Measurements from ENCODE around the gene RAB9A.

Gene RAB9A

GRCh38 chrX:13750204-13750603, 61.3 kb downstream of the RAB9A start:
- Histone ChIP-seq H4K91ac (ENCODE audit: low read depth, low read length) (no peak overlapping the region), H4K8ac (ENCODE audit: low read depth, low read length) (no peak overlapping the region), H3K79me1 (ENCODE audit: low read length) (no peaks in the 10 kb centered on the region), H2BK120ac (ENCODE audit: insufficient read depth, low read length, poor library complexity) (no peak overlapping the region), H3K4ac (ENCODE audit: low read depth, low read length) (no peak overlapping the region), H3K14ac (ENCODE audit: low read length) (no peak overlapping the region), H2AFZ (ENCODE audit: insufficient read depth, low read length, poor library complexity) (no peak overlapping the region), H3K9me3 (ENCODE audit: insufficient read depth, low read depth, low read length) (no peaks in the 10 kb centered on the region), H3K79me2 (ENCODE audit: control insufficient read depth, insufficient read depth, low read length, poor library complexity) (no peaks in the 10 kb centered on the region), H4K12ac (ENCODE audit: low read depth, low read length) (no peak overlapping the region), H2BK5ac (ENCODE audit: low read depth, low read length, poor library complexity) (no peak overlapping the region), H3K4me1 (ENCODE audit: control insufficient read depth in 1 of 2, insufficient read depth in 2 of 2, low read length in 2 of 2) (no peaks in the 10 kb centered on the region), H3K4me3 (ENCODE audit: low read depth, low read length) (no peak overlapping the region), H3K27me3 (ENCODE audit: insufficient read depth, low read length) (no peaks in the 10 kb centered on the region), H2BK12ac (ENCODE audit: low read length) (no peak overlapping the region), H3K27ac (ENCODE audit: low read depth, low read length) (no peak overlapping the region), H3K36me3 (ENCODE audit: control insufficient read depth in 1 of 2, insufficient read depth in 2 of 2, low read length in 2 of 2) (peaks cover 8 to 20% of the 10 kb centered on the region in 2 experiments), H3K4me2 (ENCODE audit: low read length) (no peak overlapping the region), H3K18ac (ENCODE audit: low read length) (no peak overlapping the region), H2AK5ac (ENCODE audit: low read length) (no peak overlapping the region), H3K23ac (ENCODE audit: low read length) (no peak overlapping the region), H3K9ac (ENCODE audit: low read length) (no peak overlapping the region)
- peak; percentile 20 to 71 for DNase-seq

- no peak overlapping the region for H4K12ac ChIP-seq (ENCODE audit: low read depth, low read length)
- H4K8ac ChIP-seq (ENCODE audit: low read depth, low read length): no peak overlapping the region
- peaks cover 8 to 18% of the 10 kb centered on the region in 2 experiments for H3K36me3 ChIP-seq (ENCODE audit: control insufficient read depth in 1 of 2, insufficient read depth in 2 of 2, low read length in 2 of 2)
- no peak overlapping the region for H3K4me2 ChIP-seq (ENCODE audit: low read length)
- no peak overlapping the region for H2BK12ac ChIP-seq (ENCODE audit: low read length)
- H3K18ac ChIP-seq (ENCODE audit: low read length): no peak overlapping the region
- no peak for DNase-seq
- no peaks in the 10 kb centered on the region for H3K79me1 ChIP-seq (ENCODE audit: low read length)
- H2AK5ac ChIP-seq (ENCODE audit: low read length): no peak overlapping the region
- H3K4me1 ChIP-seq (ENCODE audit: control insufficient read depth in 1 of 2, insufficient read depth in 2 of 2, low read length in 2 of 2): no peaks in the 10 kb centered on the region
- no peak overlapping the region for H4K91ac ChIP-seq (ENCODE audit: low read depth, low read length)
- H3K23ac ChIP-seq (ENCODE audit: low read length): no peak overlapping the region
- H3K9me3 ChIP-seq (ENCODE audit: insufficient read depth, low read depth, low read length): no peaks in the 10 kb centered on the region
- no peak overlapping the region for H3K27ac ChIP-seq (ENCODE audit: low read depth, low read length)
- no peak overlapping the region for H3K14ac ChIP-seq (ENCODE audit: low read length)
- H2AFZ ChIP-seq (ENCODE audit: insufficient read depth, low read length, poor library complexity): no peak overlapping the region
- H2BK5ac ChIP-seq (ENCODE audit: low read depth, low read length, poor library complexity): no peak overlapping the region
- no peak overlapping the region for H3K4ac ChIP-seq (ENCODE audit: low read depth, low read length)
- no peaks in the 10 kb centered on the region for H3K27me3 ChIP-seq (ENCODE audit: insufficient read depth, low read length)
- no peaks in the 10 kb centered on the region for H3K79me2 ChIP-seq (ENCODE audit: control insufficient read depth, insufficient read depth, low read length, poor library complexity)
- no peak overlapping the region for H3K4me3 ChIP-seq (ENCODE audit: low read depth, low read length)
- H2BK120ac ChIP-seq (ENCODE audit: insufficient read depth, low read length, poor library complexity): no peak overlapping the region
- H3K9ac ChIP-seq (ENCODE audit: low read length): no peak overlapping the region
These were observed 61.9 kb downstream of the RAB9A start for GRCh38 chrX:13750812-13751211.

GRCh38 chrX:13752141-13752540, 63.2 kb downstream of the RAB9A start:
- Histone ChIP-seq H2AK5ac (ENCODE audit: low read length) (no peak overlapping the region), H4K12ac (ENCODE audit: low read depth, low read length) (no peak overlapping the region), H3K4ac (ENCODE audit: low read depth, low read length) (no peak overlapping the region), H3K4me2 (ENCODE audit: low read length) (no peak overlapping the region), H2BK5ac (ENCODE audit: low read depth, low read length, poor library complexity) (no peak overlapping the region), H3K27ac (ENCODE audit: low read depth, low read length) (no peak overlapping the region), H3K14ac (ENCODE audit: low read length) (no peak overlapping the region), H3K4me1 (ENCODE audit: control insufficient read depth in 1 of 2, insufficient read depth in 2 of 2, low read length in 2 of 2) (no peaks in the 10 kb centered on the region), H3K9ac (ENCODE audit: low read length) (no peak overlapping the region), H3K18ac (ENCODE audit: low read length) (no peak overlapping the region), H3K79me2 (ENCODE audit: control insufficient read depth, insufficient read depth, low read length, poor library complexity) (no peaks in the 10 kb centered on the region), H3K79me1 (ENCODE audit: low read length) (no peaks in the 10 kb centered on the region), H4K91ac (ENCODE audit: low read depth, low read length) (no peak overlapping the region), H3K27me3 (ENCODE audit: insufficient read depth, low read length) (no peaks in the 10 kb centered on the region), H2BK120ac (ENCODE audit: insufficient read depth, low read length, poor library complexity) (no peak overlapping the region), H3K9me3 (ENCODE audit: insufficient read depth, low read depth, low read length) (no peaks in the 10 kb centered on the region), H3K23ac (ENCODE audit: low read length) (no peak overlapping the region), H2AFZ (ENCODE audit: insufficient read depth, low read length, poor library complexity) (no peak overlapping the region), H4K8ac (ENCODE audit: low read depth, low read length) (no peak overlapping the region), H2BK12ac (ENCODE audit: low read length) (no peak overlapping the region), H3K4me3 (ENCODE audit: low read depth, low read length) (no peak overlapping the region), H3K36me3 (ENCODE audit: control insufficient read depth in 1 of 2, insufficient read depth in 2 of 2, low read length in 2 of 2) (peaks cover 13 to 18% of the 10 kb centered on the region in 2 experiments)
- DNase-seq: no peak
- WGBS (ENCODE audit: extremely low coverage, insufficient coverage, insufficient read length): no CpG with 5 or more reads among the region's 3 CpGs

DNA sequence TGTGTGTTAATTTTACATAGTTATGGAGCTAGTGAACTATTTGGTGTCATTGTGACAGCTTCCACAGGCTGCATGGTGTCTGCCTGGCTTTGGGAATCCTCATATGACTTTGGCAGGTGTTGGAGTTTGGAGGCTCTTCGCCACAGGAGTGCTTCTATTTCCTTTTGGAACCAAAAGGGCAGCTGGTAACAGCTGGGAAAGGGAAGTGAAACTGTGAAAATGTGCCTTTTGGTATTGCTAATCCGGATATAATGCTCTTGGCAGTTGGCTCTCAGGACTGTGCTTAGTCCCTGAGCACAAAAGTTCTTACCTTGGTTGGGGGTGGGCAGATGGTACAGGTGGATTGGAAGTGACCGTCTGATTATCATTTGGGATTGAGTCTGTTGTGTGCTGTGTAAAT, 63.7 kb downstream of the RAB9A start:
- H3K4me3 ChIP-seq (ENCODE audit: low read depth, low read length): no peak overlapping the region
- H4K91ac ChIP-seq (ENCODE audit: low read depth, low read length): no peak overlapping the region
- no peak overlapping the region for H4K8ac ChIP-seq (ENCODE audit: low read depth, low read length)
- H3K9ac ChIP-seq (ENCODE audit: low read length): no peak overlapping the region
- peaks cover 15 to 16% of the 10 kb centered on the region in 2 experiments for H3K36me3 ChIP-seq (ENCODE audit: control insufficient read depth in 1 of 2, insufficient read depth in 2 of 2, low read length in 2 of 2)
- H3K4me1 ChIP-seq (ENCODE audit: control insufficient read depth in 1 of 2, insufficient read depth in 2 of 2, low read length in 2 of 2): no peaks in the 10 kb centered on the region
- H3K79me2 ChIP-seq (ENCODE audit: control insufficient read depth, insufficient read depth, low read length, poor library complexity): no peaks in the 10 kb centered on the region
- H3K4ac ChIP-seq (ENCODE audit: low read depth, low read length): no peak overlapping the region
- H2BK12ac ChIP-seq (ENCODE audit: low read length): no peak overlapping the region
- no peak overlapping the region for H2AFZ ChIP-seq (ENCODE audit: insufficient read depth, low read length, poor library complexity)
- DNase-seq: no peak
- no peak overlapping the region for H2BK5ac ChIP-seq (ENCODE audit: low read depth, low read length, poor library complexity)
- H3K23ac ChIP-seq (ENCODE audit: low read length): no peak overlapping the region
- no peak overlapping the region for H3K4me2 ChIP-seq (ENCODE audit: low read length)
- no peak overlapping the region for H3K18ac ChIP-seq (ENCODE audit: low read length)
- H3K9me3 ChIP-seq (ENCODE audit: insufficient read depth, low read depth, low read length): no peaks in the 10 kb centered on the region
- no CpG with 5 or more reads among the region's 3 CpGs for WGBS (ENCODE audit: extremely low coverage, insufficient coverage, insufficient read length)
- no peaks in the 10 kb centered on the region for H3K79me1 ChIP-seq (ENCODE audit: low read length)
- H2BK120ac ChIP-seq (ENCODE audit: insufficient read depth, low read length, poor library complexity): no peak overlapping the region
- no peak overlapping the region for H3K27ac ChIP-seq (ENCODE audit: low read depth, low read length)
- H3K14ac ChIP-seq (ENCODE audit: low read length): no peak overlapping the region
- no peaks in the 10 kb centered on the region for H3K27me3 ChIP-seq (ENCODE audit: insufficient read depth, low read length)
- H4K12ac ChIP-seq (ENCODE audit: low read depth, low read length): no peak overlapping the region
- no peak overlapping the region for H2AK5ac ChIP-seq (ENCODE audit: low read length)
